Endothelial cell of umbilical vein (primary cell): ENCODE measurements around the gene DIAPH3. TPM values are rescaled to one million over a fixed set of nuclear protein-coding genes. Genes with fewer than 3 reads are reported as not detected.

Source experiments
- BruUV-seq: library from RNA; stranded (reverse); fragments of 400-500 nt; replicated peaks from 2 replicates; lab custom pipeline; 2021; lab: Mats Ljungman, UMichigan
- CTCF ChIA-PET: fragments of 300-600, 350-600 bp; sonication (Branson Sonifier 250); formaldehyde crosslinking; loops from one replicate; lab custom pipeline; 2021; ENCODE audit warnings: antibody characterized with exemption, inconsistent platforms; lab: Charles Lee
- POLR2A ChIA-PET: fragments of 300-600, 350-600 bp; sonication (Branson Sonifier 250); formaldehyde crosslinking; loops from one replicate; lab custom pipeline; 2021; ENCODE audit warnings: antibody characterized with exemption, inconsistent platforms; lab: Charles Lee
- DNase-seq: peaks from one replicate; pipeline ENCODE4 v3.0.0-alpha.2; 2011; ENCODE audit warnings: low read depth, low spot score
- FAIRE-seq: peaks from 2 replicates; lab custom pipeline; 2011; peaks lifted over from hg19 to GRCh38; lab: Jason Lieb, UNC
- H2AFZ ChIP-seq: 2 replicates; pipeline ENCODE4 v1.6.0; 2012; ENCODE audit warnings: low read depth, low read length, control low read depth, inconsistent platforms
- H3K27ac ChIP-seq: 2 replicates; pipeline ENCODE4 v1.5.1; 2011; ENCODE audit warnings: low read depth, mild to moderate bottlenecking, control low read depth, low read length, moderate library complexity; ENCODE audit not compliant: insufficient read depth
- H3K27me3 ChIP-seq, 2 experiments: 2 replicates each; pipeline versions ENCODE4 v1.6.0 to v1.6.1; 2011; ENCODE audit warnings: low read length in 2 of 2, mixed read lengths in 1 of 2; ENCODE audit not compliant: control insufficient read depth in 2 of 2, insufficient read depth in 2 of 2
- H3K36me3 ChIP-seq, 2 experiments: 2 replicates in 1 of 2; 3 replicates in 1 of 2; pipeline ENCODE4 v1.5.1; 2011; ENCODE audit warnings: low read length in 2 of 2, mild to moderate bottlenecking in 1 of 2, moderate library complexity in 1 of 2; ENCODE audit not compliant: control insufficient read depth in 2 of 2, insufficient read depth in 2 of 2; ENCODE audit errors: extremely low read depth in 1 of 2
- H3K4me1 ChIP-seq: 3 replicates; pipeline ENCODE4 v1.5.1; 2011; ENCODE audit warnings: mild to moderate bottlenecking, low read length; ENCODE audit not compliant: control insufficient read depth, insufficient read depth; ENCODE audit errors: extremely low read depth
- H3K4me2 ChIP-seq: 2 replicates; pipeline ENCODE4 v1.6.1; 2011; ENCODE audit warnings: low read length, control low read depth, mixed read lengths; ENCODE audit not compliant: insufficient read depth
- H3K4me3 ChIP-seq, 3 experiments: fragments of 200-600 bp in 1 of 3; sonication (generic), shearing (Covaris generic) in 1 of 3; replicated peaks in 1 of 3; 2 replicates each; pipeline ENCODE4 v1.5.1; 2011 to 2016; ENCODE audit warnings: control low read depth in 3 of 3, low read length in 3 of 3, mild to moderate bottlenecking in 2 of 3, inconsistent platforms in 1 of 3, low read depth in 1 of 3, moderate library complexity in 1 of 3; ENCODE audit not compliant: insufficient read depth in 1 of 3
- H3K79me2 ChIP-seq: 2 replicates; pipeline ENCODE4 v1.6.0; 2012; ENCODE audit warnings: low read length, inconsistent platforms; ENCODE audit not compliant: control insufficient read depth, insufficient read depth
- H3K9ac ChIP-seq: replicated peaks from 2 replicates; pipeline ENCODE3; 2011; ENCODE audit warnings: low read length, control low read depth; ENCODE audit not compliant: insufficient read depth; ENCODE audit errors: extremely low read depth
- H3K9me1 ChIP-seq: replicated peaks from 3 replicates; pipeline ENCODE4 v1.6.0; 2011; ENCODE audit warnings: mild to moderate bottlenecking, low read length; ENCODE audit not compliant: control insufficient read depth, insufficient read depth; ENCODE audit errors: extremely low read depth
- H3K9me3 ChIP-seq: replicated peaks from 2 replicates; pipeline ENCODE4 v1.5.1; 2012; ENCODE audit warnings: low read length, inconsistent platforms; ENCODE audit not compliant: control insufficient read depth, insufficient read depth
- H4K20me1 ChIP-seq: replicated peaks from 2 replicates; pipeline ENCODE3; 2011; ENCODE audit warnings: mild to moderate bottlenecking, low read length; ENCODE audit not compliant: control insufficient read depth, insufficient read depth; ENCODE audit errors: extremely low read depth
- CTCF ChIP-seq, 2 donors: IDR thresholded peaks; 1 replicate in 1 of 2; 2 replicates in 1 of 2; pipeline ENCODE4 v1.5.1; 2011; ENCODE audit warnings: low read length in 2 of 2, mild to moderate bottlenecking in 2 of 2, moderate library complexity in 2 of 2, control low read depth in 1 of 2, inconsistent platforms in 1 of 2, low read depth in 1 of 2; ENCODE audit not compliant: insufficient read depth in 1 of 2; ENCODE audit errors: extremely low read depth in 1 of 2
- EZH2 ChIP-seq: IDR thresholded peaks from 2 replicates; pipeline ENCODE4 v1.6.1; 2012; ENCODE audit warnings: borderline replicate concordance, low read depth, mild to moderate bottlenecking, moderate library complexity, low read length, inconsistent platforms; ENCODE audit not compliant: severe bottlenecking
- FOS ChIP-seq: IDR thresholded peaks from 2 replicates; pipeline ENCODE4 v1.6.1; 2011; ENCODE audit warnings: mild to moderate bottlenecking, low read length, moderate library complexity, borderline replicate concordance; ENCODE audit not compliant: insufficient read depth
- GATA2 ChIP-seq: IDR thresholded peaks from 2 replicates; pipeline ENCODE4 v1.7.0; 2011; ENCODE audit warnings: low read depth, mild to moderate bottlenecking, moderate library complexity, mixed read lengths, low read length; ENCODE audit not compliant: insufficient read length, insufficient read depth
- JUN ChIP-seq: IDR thresholded peaks from 2 replicates; pipeline ENCODE4 v1.6.1; 2011; ENCODE audit warnings: borderline replicate concordance, low read depth; ENCODE audit not compliant: insufficient read length, insufficient read depth
- MAX ChIP-seq: IDR thresholded peaks from 2 replicates; pipeline ENCODE4 v1.6.1; 2011; ENCODE audit not compliant: insufficient read depth, insufficient read length
- MYC ChIP-seq: IDR thresholded peaks from one replicate; pipeline ENCODE4 v1.6.1; 2011; ENCODE audit warnings: mild to moderate bottlenecking, low read depth, low read length
- POLR2A ChIP-seq: IDR thresholded peaks from 2 replicates; pipeline ENCODE4 v1.6.1; 2012; ENCODE audit warnings: low read depth, mild to moderate bottlenecking, control low read depth, low read length
- POLR2AphosphoS5 ChIP-seq: IDR thresholded peaks from 2 replicates; pipeline ENCODE4 v1.6.1; 2012; ENCODE audit warnings: low read depth, mild to moderate bottlenecking, control low read depth, low read length, moderate library complexity; ENCODE audit not compliant: insufficient read depth
- dilution Hi-C: fragments of 300-500 bp; cut with MboI; formaldehyde crosslinking; loops from one replicate; pipeline ENCODE4 v1.15.0; 2019; ENCODE audit warnings: low sequenced_read_pairs; ENCODE audit not compliant: extremely low pct_ligation_motif_present
- intact Hi-C: fragments of 100-400 bp; cut with micrococcal nuclease; formaldehyde crosslinking; loops from one replicate; pipeline ENCODE4 v1.10.0; 2022
- polyA plus RNA-seq, 4 experiments: library from polyadenylated mRNA; depleted of rRNA in 3 of 4; stranded (reverse) in 3 of 4; unstranded in 1 of 4; fragments of >200 nt; gene quantifications; 2 replicates each; pipeline versions ENCODE4 v1.2.1 to v1.2.3, GENCODE V29; 2011 to 2012; ENCODE audit warnings: missing spikeins in 1 of 4
- total RNA-seq: library from RNA; stranded (reverse); gene quantifications from 2 replicates; pipeline ENCODE4 v1.2.3, GENCODE V29; 2021

Gene DIAPH3
- total and polyA plus RNA-seq, 2 donors (not counting 3 experiments of a cell fraction or from before 2014, with no cell fraction given) = 9.9 to 44.0 TPM

GRCh38 chr13:59883885-59884284 is 279.8 kb downstream of the DIAPH3 start:
- H3K4me2 ChIP-seq = no peak overlapping the region
- ChIA-PET CTCF (interaction anchor here (1.5 to 1.7 kb wide), 2 partner anchors 22 to 41 kb away, joined by 3 to 7 read pairs; no protein-coding TSS in a partner anchor), POLR2A (no interaction called here)
- TF ChIP-seq POLR2AphosphoS5 (no peak), GATA2 (no peak), POLR2A (no peak), MAX (no peak), FOS (no peak), EZH2 (no peak), MYC (no peak), CTCF (IDR thresholded peaks at IDR 0.05; ENCODE audit: extremely low read depth in 1 of 2, insufficient read depth in 1 of 2, low read depth in 1 of 2, low read length in 2 of 2) (no peak), JUN (no peak)
- H3K9me1 ChIP-seq = no peaks in the 10 kb centered on the region
- FAIRE-seq (no peak), DNase-seq (no peak)
- H3K9me3 ChIP-seq = no peaks in the 10 kb centered on the region
- no peaks in the 10 kb centered on the region for H3K79me2 ChIP-seq
- dilution Hi-C loops = no loop called here
- no peaks in the 10 kb centered on the region for H3K27me3 ChIP-seq
- no peak overlapping the region for H3K27ac ChIP-seq
- BruUV-seq = no TSS peak
- H3K36me3 ChIP-seq = no peaks in the 10 kb centered on the region
- no peak overlapping the region for H2AFZ ChIP-seq
- H3K4me1 ChIP-seq = no peaks in the 10 kb centered on the region
- intact Hi-C loops = no loop called here
- no peak overlapping the region for H3K9ac ChIP-seq
- H4K20me1 ChIP-seq = no peaks in the 10 kb centered on the region
- H3K4me3 ChIP-seq = no peak overlapping the region
